ENCODE results near the gene PNPLA7. TPM values are rescaled to one million over a fixed set of nuclear protein-coding genes. Genes with fewer than 3 reads are reported as not detected.

PNPLA7 gene
- total RNA-seq, 1 experiment from 2014 or later: 3.9 TPM

DNA sequence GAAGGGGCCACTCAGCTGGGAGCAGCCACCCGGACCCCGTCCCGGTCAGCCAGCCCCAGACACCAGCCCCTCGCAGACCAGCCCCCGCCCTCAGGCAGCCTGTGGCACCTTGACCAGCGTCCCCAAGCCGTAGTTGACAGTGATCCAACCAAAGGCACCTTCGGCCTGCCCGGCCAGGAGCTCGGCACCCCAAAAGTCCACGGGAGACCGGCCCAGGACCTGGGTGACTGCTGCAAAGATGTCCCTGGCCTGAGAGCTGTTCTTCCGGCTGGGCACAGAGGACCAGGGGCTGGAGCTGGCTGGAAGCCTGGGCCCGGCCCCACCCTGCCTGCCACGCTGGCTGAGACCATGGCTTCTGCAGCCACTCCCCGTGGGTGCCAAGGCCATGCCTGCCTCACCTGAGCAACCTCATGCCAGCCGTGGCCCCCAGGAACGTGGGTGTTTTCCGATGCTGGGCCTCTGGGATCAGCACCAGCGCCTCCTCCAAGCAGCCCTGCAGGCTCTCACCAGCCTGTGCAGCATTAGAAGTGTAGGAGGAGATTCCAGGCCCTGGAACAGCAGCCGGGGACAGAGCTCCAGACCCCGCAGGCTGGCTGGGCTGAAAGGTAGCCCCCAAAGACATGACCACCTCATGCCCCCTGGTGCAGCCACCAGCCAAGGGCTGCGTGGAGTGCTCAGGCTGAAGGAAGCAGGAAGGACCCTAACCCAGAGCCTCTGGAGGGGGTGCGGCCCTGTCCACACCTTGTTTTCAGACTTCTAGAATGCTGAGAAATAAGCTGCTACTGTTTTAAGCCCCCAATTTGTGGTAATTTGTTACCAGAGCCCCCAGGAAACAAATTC lies 113.2 kb downstream of the PNPLA7 start (continued):
- TF ChIP-seq, protein P1, sequence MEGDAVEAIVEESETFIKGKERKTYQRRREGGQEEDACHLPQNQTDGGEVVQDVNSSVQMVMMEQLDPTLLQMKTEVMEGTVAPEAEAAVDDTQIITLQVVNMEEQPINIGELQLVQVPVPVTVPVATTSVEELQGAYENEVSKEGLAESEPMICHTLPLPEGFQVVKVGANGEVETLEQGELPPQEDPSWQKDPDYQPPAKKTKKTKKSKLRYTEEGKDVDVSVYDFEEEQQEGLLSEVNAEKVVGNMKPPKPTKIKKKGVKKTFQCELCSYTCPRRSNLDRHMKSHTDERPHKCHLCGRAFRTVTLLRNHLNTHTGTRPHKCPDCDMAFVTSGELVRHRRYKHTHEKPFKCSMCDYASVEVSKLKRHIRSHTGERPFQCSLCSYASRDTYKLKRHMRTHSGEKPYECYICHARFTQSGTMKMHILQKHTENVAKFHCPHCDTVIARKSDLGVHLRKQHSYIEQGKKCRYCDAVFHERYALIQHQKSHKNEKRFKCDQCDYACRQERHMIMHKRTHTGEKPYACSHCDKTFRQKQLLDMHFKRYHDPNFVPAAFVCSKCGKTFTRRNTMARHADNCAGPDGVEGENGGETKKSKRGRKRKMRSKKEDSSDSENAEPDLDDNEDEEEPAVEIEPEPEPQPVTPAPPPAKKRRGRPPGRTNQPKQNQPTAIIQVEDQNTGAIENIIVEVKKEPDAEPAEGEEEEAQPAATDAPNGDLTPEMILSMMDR (IDR thresholded peaks at IDR 0.05): no peak

DNA sequence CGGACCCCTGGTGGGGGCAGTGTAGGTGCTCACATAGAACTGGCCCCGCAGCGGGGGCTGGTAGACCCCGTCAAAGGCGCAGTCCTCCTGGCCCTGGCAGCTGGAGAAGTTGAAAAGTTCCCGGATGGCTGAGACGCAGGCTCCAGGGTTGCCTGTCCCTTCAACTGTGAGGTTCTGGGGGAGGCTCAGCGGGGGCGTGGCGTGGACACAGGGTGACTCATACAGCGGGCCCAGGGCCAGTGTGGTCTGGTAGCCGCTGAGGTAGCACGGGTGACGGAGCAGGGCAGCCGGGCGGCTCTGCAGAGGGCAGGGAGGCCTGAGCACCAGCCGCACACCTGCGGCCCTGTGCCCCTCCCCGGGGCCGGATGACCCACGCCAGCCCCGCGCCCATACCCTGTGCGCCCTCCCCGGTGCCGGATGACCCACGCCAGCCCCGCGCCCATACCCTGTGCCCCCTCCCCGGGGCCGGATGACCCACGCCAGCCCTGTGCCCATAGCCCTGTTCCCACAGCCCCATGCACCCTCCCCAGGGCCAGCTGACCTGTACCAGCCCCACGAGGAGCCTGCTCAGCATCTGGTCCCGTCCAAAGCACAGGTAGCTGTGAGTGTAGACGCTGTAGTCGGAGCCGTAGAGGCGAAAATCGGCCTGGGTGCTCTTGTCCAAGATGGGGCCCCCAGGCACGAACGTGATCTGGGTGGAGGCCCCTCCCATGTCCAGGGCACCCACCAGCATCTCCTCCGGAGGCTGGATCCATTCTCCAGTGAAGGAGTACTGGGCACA lies 114.0 kb downstream of the PNPLA7 start:
- CTCF ChIA-PET: interaction anchor here (1.0 kb wide), 1 partner anchor 13 kb away, joined by 6 read pairs; the partner anchor contains the start of gene EXD3
- H3K27ac ChIP-seq (ENCODE audit: low read length): peak overlapping the region; percentile 65
- no peak overlapping the region for H3K4me3 ChIP-seq (ENCODE audit: low read depth in 2 of 2, low read length in 2 of 2)
- H3K36me3 ChIP-seq (ENCODE audit: control insufficient read depth, insufficient read depth, low read length): no peaks in the 10 kb centered on the region
- no peaks in the 10 kb centered on the region for H3K27me3 ChIP-seq (ENCODE audit: control insufficient read depth, insufficient read depth, low read length)
- in situ Hi-C loops (cut with HindIII; ENCODE audit: low pct_unique_long_range_greater_than_20kb, low sequenced_read_pairs): no loop called here
- TF ChIP-seq POLR2AphosphoS5 (IDR thresholded peaks at IDR 0.05; ENCODE audit: low read depth, low read length) (peak; percentile 35; the same call in 1 of the 2 replicates), TCF7L2 (IDR thresholded peaks at IDR 0.05; ENCODE audit: low read depth, low read length) (no peak)
- TF ChIP-seq, protein P2, sequence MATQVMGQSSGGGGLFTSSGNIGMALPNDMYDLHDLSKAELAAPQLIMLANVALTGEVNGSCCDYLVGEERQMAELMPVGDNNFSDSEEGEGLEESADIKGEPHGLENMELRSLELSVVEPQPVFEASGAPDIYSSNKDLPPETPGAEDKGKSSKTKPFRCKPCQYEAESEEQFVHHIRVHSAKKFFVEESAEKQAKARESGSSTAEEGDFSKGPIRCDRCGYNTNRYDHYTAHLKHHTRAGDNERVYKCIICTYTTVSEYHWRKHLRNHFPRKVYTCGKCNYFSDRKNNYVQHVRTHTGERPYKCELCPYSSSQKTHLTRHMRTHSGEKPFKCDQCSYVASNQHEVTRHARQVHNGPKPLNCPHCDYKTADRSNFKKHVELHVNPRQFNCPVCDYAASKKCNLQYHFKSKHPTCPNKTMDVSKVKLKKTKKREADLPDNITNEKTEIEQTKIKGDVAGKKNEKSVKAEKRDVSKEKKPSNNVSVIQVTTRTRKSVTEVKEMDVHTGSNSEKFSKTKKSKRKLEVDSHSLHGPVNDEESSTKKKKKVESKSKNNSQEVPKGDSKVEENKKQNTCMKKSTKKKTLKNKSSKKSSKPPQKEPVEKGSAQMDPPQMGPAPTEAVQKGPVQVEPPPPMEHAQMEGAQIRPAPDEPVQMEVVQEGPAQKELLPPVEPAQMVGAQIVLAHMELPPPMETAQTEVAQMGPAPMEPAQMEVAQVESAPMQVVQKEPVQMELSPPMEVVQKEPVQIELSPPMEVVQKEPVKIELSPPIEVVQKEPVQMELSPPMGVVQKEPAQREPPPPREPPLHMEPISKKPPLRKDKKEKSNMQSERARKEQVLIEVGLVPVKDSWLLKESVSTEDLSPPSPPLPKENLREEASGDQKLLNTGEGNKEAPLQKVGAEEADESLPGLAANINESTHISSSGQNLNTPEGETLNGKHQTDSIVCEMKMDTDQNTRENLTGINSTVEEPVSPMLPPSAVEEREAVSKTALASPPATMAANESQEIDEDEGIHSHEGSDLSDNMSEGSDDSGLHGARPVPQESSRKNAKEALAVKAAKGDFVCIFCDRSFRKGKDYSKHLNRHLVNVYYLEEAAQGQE (IDR thresholded peaks at IDR 0.05; ENCODE audit: insufficient read depth in 1 of 2, low read depth in 2 of 2, low read length in 1 of 2): no peak
- no TSS peak for BruUV-seq (replicated peaks)
- intact Hi-C loops (cut with micrococcal nuclease; ENCODE audit: unreplicated experiment): no loop called here
- DNase-seq (ENCODE audit: low read depth, low spot score) (no peak), ATAC-seq (peak; percentile 83)
- POLR2A ChIA-PET: interaction anchor here (0.6 kb wide), 1 partner anchor 69 kb away, joined by 5 read pairs; no protein-coding TSS in a partner anchor
- peaks cover 6% of the 10 kb centered on the region for H3K4me1 ChIP-seq (ENCODE audit: control insufficient read depth, insufficient read depth, low read length)
- no peaks in the 10 kb centered on the region for H3K9me3 ChIP-seq (ENCODE audit: control insufficient read depth, insufficient read depth, low read depth, low read length)

DNA sequence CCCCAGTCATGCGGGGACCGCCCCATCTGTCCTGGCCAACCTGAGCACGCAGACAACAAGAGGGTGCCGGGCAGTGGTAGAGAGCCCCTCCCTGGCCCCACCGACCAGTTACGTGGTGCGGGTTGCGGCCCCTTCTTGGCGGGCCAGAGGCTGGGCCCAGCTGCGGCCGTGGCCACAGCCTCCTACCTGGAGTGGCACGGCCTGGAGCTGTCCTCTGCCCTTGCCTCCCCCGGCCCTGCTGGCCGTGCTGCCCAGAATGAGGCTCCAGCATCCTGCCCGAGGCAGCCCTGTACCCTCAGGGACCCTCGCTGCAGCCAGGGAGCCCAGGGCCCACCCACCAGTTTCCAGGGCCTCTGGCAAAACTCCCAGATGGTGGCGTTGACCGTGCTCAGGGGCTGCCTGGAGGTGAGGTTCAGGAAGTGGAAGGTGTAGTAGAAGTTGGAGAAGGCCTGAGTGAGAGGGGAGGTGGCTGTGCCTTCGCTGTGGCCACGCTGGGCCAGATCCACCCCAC lies 114.8 kb downstream of the PNPLA7 start:
- ATAC-seq: peak; percentile 13; the same call in 1 of the 2 replicates
- Histone ChIP-seq H3K27ac (ENCODE audit: low read length) (peak overlapping the region; percentile 65), H3K4me1 (ENCODE audit: control insufficient read depth, insufficient read depth, low read length) (peaks cover 6% of the 10 kb centered on the region), H3K9me3 (ENCODE audit: control insufficient read depth, insufficient read depth, low read depth, low read length) (no peaks in the 10 kb centered on the region), H3K27me3 (ENCODE audit: control insufficient read depth, insufficient read depth, low read length) (no peaks in the 10 kb centered on the region), H3K4me3 (ENCODE audit: low read depth in 2 of 2, low read length in 2 of 2) (no peak overlapping the region), H3K36me3 (ENCODE audit: control insufficient read depth, insufficient read depth, low read length) (no peaks in the 10 kb centered on the region)
- CTCF ChIA-PET: interaction anchor here (0.6 kb wide), 1 partner anchor 13 kb away, joined by 6 read pairs; the partner anchor contains the start of genes EXD3 and NOXA1
- TF ChIP-seq TCF7L2 (IDR thresholded peaks at IDR 0.05; ENCODE audit: low read depth, low read length) (no peak), SIN3A (IDR thresholded peaks at IDR 0.05; ENCODE audit: borderline replicate concordance, insufficient read depth, low read depth, low read length) (no peak), POLR2AphosphoS5 (IDR thresholded peaks at IDR 0.05; ENCODE audit: low read depth, low read length) (no peak)
- TF ChIP-seq, protein P1 (IDR thresholded peaks at IDR 0.05): no peak
- TF ChIP-seq, protein P2 (IDR thresholded peaks at IDR 0.05; ENCODE audit: insufficient read depth in 1 of 2, low read depth in 2 of 2, low read length in 1 of 2): no peak
- BruUV-seq (replicated peaks): no TSS peak
- intact Hi-C loops (cut with micrococcal nuclease; ENCODE audit: unreplicated experiment) (no loop called here), in situ Hi-C loops (cut with HindIII; ENCODE audit: low pct_unique_long_range_greater_than_20kb, low sequenced_read_pairs) (no loop called here)
- DNase-seq (ENCODE audit: low read depth, low spot score): no peak
- POLR2A ChIA-PET: interaction anchor here (0.6 kb wide), 1 partner anchor 68 kb away, joined by 5 read pairs; no protein-coding TSS in a partner anchor

All from Panc1 (cell line).